ENCODE data around the gene PRKAG3.
A peak's percentile ranks its signal among the peaks of the same experiment; 100 is the strongest.

PRKAG3 gene

GRCh38 chr2:218831378-218831990 lies at the start of gene PRKAG3:
Gene PRKAG3, minus strand, starts transcription at chr2:218831803.
- no peak for DNase-seq (ENCODE audit: low read depth)

- no peak for DNase-seq (ENCODE audit: low read depth)
These were observed 49.4 kb upstream of the PRKAG3 start for GRCh38 chr2:218880859-218881594.

GRCh38 chr2:218880102-218880858 lies 48.7 kb upstream of the PRKAG3 start, which contains the start of gene WNT10A:
Gene WNT10A, plus strand, starts transcription at chr2:218880852. Its CDS starts 144 bp downstream, at chr2:218880996.
- no peak for DNase-seq (ENCODE audit: low read depth)

GRCh38 chr2:218879776-218880101 lies 48.1 kb upstream of the PRKAG3 start:
- DNase-seq (ENCODE audit: low read depth), result no peak

GRCh38 chr2:218878926-218879761 lies 47.5 kb upstream of the PRKAG3 start:
- no peak for DNase-seq (ENCODE audit: low read depth)

- DNase-seq (ENCODE audit: low read depth), result no peak
These were observed 46.9 kb upstream of the PRKAG3 start for GRCh38 chr2:218878486-218878885.

- no peak for DNase-seq (ENCODE audit: low read depth)
These were observed 46.3 kb upstream of the PRKAG3 start for GRCh38 chr2:218877891-218878290.

- DNase-seq (ENCODE audit: low read depth), result no peak
These were observed 45.7 kb upstream of the PRKAG3 start for GRCh38 chr2:218877331-218877730.

- peak; percentile 17 for DNase-seq (ENCODE audit: low read depth)
These were observed 45.1 kb upstream of the PRKAG3 start for GRCh38 chr2:218876562-218877219.

GRCh38 chr2:218875692-218876246 lies 44.2 kb upstream of the PRKAG3 start:
- DNase-seq (ENCODE audit: low read depth), result no peak

GRCh38 chr2:218873359-218874194 lies 42.0 kb upstream of the PRKAG3 start:
- DNase-seq (ENCODE audit: low read depth), result no peak

- DNase-seq (ENCODE audit: low read depth), result no peak
These were observed 41.2 kb upstream of the PRKAG3 start for GRCh38 chr2:218872645-218873358.

- DNase-seq (ENCODE audit: low read depth), result no peak
These were observed 40.0 kb upstream of the PRKAG3 start for GRCh38 chr2:218871345-218872302.

- no peak for DNase-seq (ENCODE audit: low read depth)
These were observed 39.4 kb upstream of the PRKAG3 start for GRCh38 chr2:218870984-218871344.

GRCh38 chr2:218869064-218869463 lies 37.5 kb upstream of the PRKAG3 start:
- no peak for DNase-seq (ENCODE audit: low read depth)

- DNase-seq (ENCODE audit: low read depth), result no peak
These were observed 36.3 kb upstream of the PRKAG3 start for GRCh38 chr2:218867900-218868299.

GRCh38 chr2:218865999-218866398 lies 34.4 kb upstream of the PRKAG3 start:
- DNase-seq (ENCODE audit: low read depth), result no peak

- DNase-seq (ENCODE audit: low read depth), result no peak
These were observed 33.8 kb upstream of the PRKAG3 start for GRCh38 chr2:218865396-218865795.
